Astrocyte (in vitro differentiated cells and primary cell): ENCODE results near the gene ATP8A1. TPM values are rescaled to one million over a fixed set of nuclear protein-coding genes. Genes with fewer than 3 reads are reported as not detected.
"Not testable (repeated sequence)": the region's sequence is repeated elsewhere in the genome, so short reads cannot be mapped to it uniquely, and the experiment has no call there.

Experiments
- DNase-seq: peaks from one replicate; pipeline ENCODE4 v3.0.0-alpha.2; 2010; ENCODE audit warnings: low read depth
- FAIRE-seq: peaks from 2 replicates; lab custom pipeline; 2011; peaks lifted over from hg19 to GRCh38; lab: Jason Lieb, UNC
- H2AFZ ChIP-seq: 2 replicates; pipeline ENCODE4 v1.6.0; 2012; ENCODE audit warnings: low read depth, low read length, inconsistent platforms
- H3K27ac ChIP-seq: 2 replicates; pipeline ENCODE4 v1.5.1; 2011; ENCODE audit warnings: low read depth, low read length, inconsistent platforms
- H3K27me3 ChIP-seq: 2 replicates; pipeline ENCODE4 v1.6.0; 2011; ENCODE audit warnings: low read length, inconsistent platforms; ENCODE audit not compliant: insufficient read depth
- H3K36me3 ChIP-seq: 2 replicates; pipeline ENCODE4 v1.5.1; 2011; ENCODE audit warnings: low read length, inconsistent platforms; ENCODE audit not compliant: insufficient read depth
- H3K4me1 ChIP-seq: 2 replicates; pipeline ENCODE4 v1.5.1; 2011; ENCODE audit warnings: low read length, inconsistent platforms; ENCODE audit not compliant: insufficient read depth
- H3K4me2 ChIP-seq: 2 replicates; pipeline ENCODE4 v1.6.0; 2012; ENCODE audit warnings: low read length, inconsistent platforms
- H3K4me3 ChIP-seq: 2 replicates; pipeline ENCODE4 v1.5.1; 2011; ENCODE audit warnings: low read depth, mild to moderate bottlenecking, low read length, inconsistent platforms; ENCODE audit not compliant: insufficient read depth
- H3K79me2 ChIP-seq: 2 replicates; pipeline ENCODE4 v1.6.0; 2012; ENCODE audit warnings: mild to moderate bottlenecking, low read length, inconsistent platforms; ENCODE audit not compliant: insufficient read depth
- H3K9ac ChIP-seq: 2 replicates; pipeline ENCODE4 v1.6.0; 2012; ENCODE audit warnings: mild to moderate bottlenecking, low read length, inconsistent platforms
- H3K9me3 ChIP-seq: 2 replicates; pipeline ENCODE4 v1.5.1; 2012; ENCODE audit warnings: low read depth, mild to moderate bottlenecking, low read length, inconsistent platforms; ENCODE audit not compliant: insufficient read depth
- H4K20me1 ChIP-seq: 2 replicates; pipeline ENCODE4 v1.6.0; 2012; ENCODE audit warnings: low read length, inconsistent platforms; ENCODE audit not compliant: insufficient read depth
- H3K27ac Mint-ChIP-seq: one replicate; pipeline ENCODE4 v1.8.0; 2021; ENCODE audit warnings: mild to moderate bottlenecking, mixed read lengths; ENCODE audit not compliant: unreplicated experiment
- H3K27me3 Mint-ChIP-seq: one replicate; pipeline ENCODE4 v1.8.0; 2021; ENCODE audit warnings: low read depth, mixed read lengths; ENCODE audit not compliant: unreplicated experiment
- H3K36me3 Mint-ChIP-seq: one replicate; pipeline ENCODE4 v1.8.0; 2021; ENCODE audit warnings: low read depth, mixed read lengths; ENCODE audit not compliant: unreplicated experiment
- H3K4me1 Mint-ChIP-seq: one replicate; pipeline ENCODE4 v1.8.0; 2021; ENCODE audit warnings: low read depth, mixed read lengths; ENCODE audit not compliant: unreplicated experiment
- H3K4me3 Mint-ChIP-seq: one replicate; pipeline ENCODE4 v1.8.0; 2021; ENCODE audit warnings: mild to moderate bottlenecking, moderate library complexity, mixed read lengths; ENCODE audit not compliant: unreplicated experiment
- H3K9me3 Mint-ChIP-seq: one replicate; pipeline ENCODE4 v1.8.0; 2021; ENCODE audit warnings: mild to moderate bottlenecking, mixed read lengths; ENCODE audit not compliant: unreplicated experiment
- CTCF ChIP-seq: IDR thresholded peaks from 2 replicates; pipeline ENCODE4 v1.5.1; 2011; ENCODE audit warnings: low read depth, mild to moderate bottlenecking, inconsistent platforms, low read length, moderate library complexity; ENCODE audit not compliant: insufficient read depth
- EZH2 ChIP-seq: IDR thresholded peaks from 2 replicates; pipeline ENCODE4 v1.6.1; 2012; ENCODE audit warnings: mild to moderate bottlenecking, low read length, inconsistent platforms; ENCODE audit not compliant: insufficient read depth
- total RNA-seq: library from RNA; stranded (reverse); gene quantifications from 2 replicates; pipeline ENCODE4 v1.2.1, GENCODE V29; 2021

The ATP8A1 gene
- total RNA-seq, 1 donor from 2014 or later: 2.9 TPM

DNA sequence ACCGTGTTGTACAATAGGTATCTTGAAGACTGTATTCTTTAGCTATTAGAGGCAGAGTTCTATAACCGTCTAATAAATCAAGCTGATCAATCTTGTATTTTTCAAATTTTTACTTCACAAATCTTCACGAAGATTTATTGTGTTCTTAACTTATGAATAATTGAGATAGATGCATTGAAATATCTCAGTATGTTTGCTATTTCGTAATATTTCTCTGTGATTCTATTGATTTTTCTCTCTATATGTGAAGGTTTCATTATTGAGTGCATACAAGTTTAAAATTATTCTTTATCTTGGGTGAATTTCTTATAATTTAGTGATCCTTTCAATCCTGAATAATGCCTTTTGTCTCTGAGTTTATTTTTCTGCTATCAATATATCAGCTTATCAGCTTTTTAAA lies 279.4 kb downstream of the ATP8A1 start:
- Histone ChIP-seq H3K4me1 (no peaks in the 10 kb centered on the region), H3K27me3 (peaks cover 2% of the 10 kb centered on the region), H3K4me3 (no peak overlapping the region), H4K20me1 (no peaks in the 10 kb centered on the region), H3K9me3 (no peaks in the 10 kb centered on the region), H3K79me2 (no peaks in the 10 kb centered on the region), H3K4me2 (no peak overlapping the region), H2AFZ (no peak overlapping the region), H3K9ac (no peak overlapping the region), H3K27ac (no peak overlapping the region), H3K36me3 (no peaks in the 10 kb centered on the region)
- Mint-ChIP-seq H3K27me3 (no peaks in the 10 kb centered on the region), H3K27ac (no peak overlapping the region), H3K4me1 (no peaks in the 10 kb centered on the region), H3K36me3 (no peaks in the 10 kb centered on the region), H3K9me3 (no peaks in the 10 kb centered on the region), H3K4me3 (no peak overlapping the region)
- TF ChIP-seq EZH2 (no peak), CTCF (no peak)
- DNase-seq: no peak
- FAIRE-seq: no peak

GRCh38 chr4:42372303-42372702 lies 284.6 kb downstream of the ATP8A1 start:
- H3K79me2 ChIP-seq, H3K4me1 Mint-ChIP-seq, H3K27me3 ChIP-seq, H3K4me3 ChIP-seq, H3K36me3 ChIP-seq, H3K4me1 ChIP-seq, FAIRE-seq, H3K27me3 Mint-ChIP-seq, DNase-seq, H3K9ac ChIP-seq, H3K9me3 ChIP-seq, H4K20me1 ChIP-seq, H3K9me3 Mint-ChIP-seq, H3K27ac Mint-ChIP-seq, H2AFZ ChIP-seq, H3K4me3 Mint-ChIP-seq, H3K4me2 ChIP-seq, H3K36me3 Mint-ChIP-seq, H3K27ac ChIP-seq: not testable (repeated sequence)

DNA sequence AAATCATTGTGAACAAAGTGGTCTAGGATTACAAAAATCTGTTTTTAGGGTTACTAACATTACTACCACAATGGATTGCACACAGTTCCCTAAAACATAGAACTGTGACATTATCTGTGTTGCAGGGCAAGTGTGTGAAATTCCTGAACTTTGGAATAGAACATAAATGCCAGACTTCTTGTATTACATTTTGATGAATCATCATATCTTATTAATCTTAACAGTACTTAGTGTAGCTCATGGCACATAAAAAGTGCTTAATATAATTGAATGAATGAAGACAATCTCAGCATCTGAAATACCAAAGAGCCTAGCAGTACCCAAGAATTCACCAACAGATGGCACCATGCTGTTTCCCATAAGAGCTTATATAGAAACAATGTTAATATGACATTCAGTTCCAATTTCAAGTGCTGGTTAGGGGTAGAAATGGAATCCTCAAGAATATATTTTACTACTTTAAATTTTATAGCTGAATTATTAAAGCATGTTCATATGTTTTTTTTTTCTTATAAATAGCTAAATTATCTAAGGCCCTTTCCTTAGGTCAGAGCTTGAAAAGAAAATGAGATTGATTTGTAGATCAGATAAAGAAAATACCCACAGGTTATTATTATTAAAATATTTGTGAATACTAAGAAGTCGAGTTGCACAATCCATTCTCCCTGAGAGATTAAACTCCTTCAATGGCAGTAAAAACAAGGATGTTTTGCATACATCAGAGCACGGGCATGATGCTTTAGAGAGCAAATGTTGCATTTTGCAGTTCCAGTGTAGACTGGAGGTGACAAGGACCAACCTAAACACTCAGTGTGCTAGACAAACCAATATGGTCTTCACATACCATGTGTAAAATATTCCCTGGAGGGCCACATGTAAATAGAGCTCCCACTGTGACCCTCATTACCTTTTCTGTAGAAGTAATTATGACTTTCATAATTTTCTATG lies 285.3 kb downstream of the ATP8A1 start:
- no peak overlapping the region for H3K9ac ChIP-seq
- no peaks in the 10 kb centered on the region for H3K4me1 ChIP-seq
- Mint-ChIP-seq H3K27ac (no peak overlapping the region), H3K4me1 (no peaks in the 10 kb centered on the region), H3K4me3 (no peak overlapping the region), H3K36me3 (no peaks in the 10 kb centered on the region), H3K9me3 (peaks cover 2% of the 10 kb centered on the region), H3K27me3 (no peaks in the 10 kb centered on the region)
- no peak overlapping the region for H2AFZ ChIP-seq
- no peak overlapping the region for H3K27ac ChIP-seq
- H3K9me3 ChIP-seq: no peaks in the 10 kb centered on the region
- TF ChIP-seq CTCF (peak; percentile 61), EZH2 (no peak)
- H3K27me3 ChIP-seq: no peaks in the 10 kb centered on the region
- H3K79me2 ChIP-seq: no peaks in the 10 kb centered on the region
- no peaks in the 10 kb centered on the region for H3K36me3 ChIP-seq
- FAIRE-seq: no peak
- DNase-seq: peak; percentile 35
- H3K4me3 ChIP-seq: no peak overlapping the region
- no peak overlapping the region for H3K4me2 ChIP-seq
- H4K20me1 ChIP-seq: no peaks in the 10 kb centered on the region
